GM18520 (cell line): ENCODE results near the gene PTPRK.

Experiments
- ATAC-seq: cut with Tn5 transposase; IDR thresholded peaks from one replicate; pipeline ENCODE4 v1.9.1; 2021; ENCODE audit not compliant: unreplicated experiment

PTPRK gene

GRCh38 chr6:128099571-128100197 is 420.7 kb downstream of the PTPRK start:
- no peak for ATAC-seq

- ATAC-seq = no peak
Observed at GRCh38 chr6:128098000-128098581, 422.3 kb downstream of the PTPRK start.

- ATAC-seq = no peak
Observed at GRCh38 chr6:128097009-128097408, 423.4 kb downstream of the PTPRK start.

GRCh38 chr6:128095362-128095761 is 425.0 kb downstream of the PTPRK start:
- no peak for ATAC-seq

- no peak for ATAC-seq
Observed at GRCh38 chr6:128079021-128079420, 441.4 kb downstream of the PTPRK start.

GRCh38 chr6:128078276-128078675 is 442.1 kb downstream of the PTPRK start:
- ATAC-seq = no peak

- no peak for ATAC-seq
Observed at GRCh38 chr6:128076843-128077242, 443.6 kb downstream of the PTPRK start.

GRCh38 chr6:128074567-128074966 is 445.8 kb downstream of the PTPRK start:
- ATAC-seq = no peak

GRCh38 chr6:128073389-128073788 is 447.0 kb downstream of the PTPRK start:
- ATAC-seq = no peak

GRCh38 chr6:128071212-128071611 is 449.2 kb downstream of the PTPRK start:
- ATAC-seq = peak; percentile 63

- ATAC-seq = no peak
Observed at GRCh38 chr6:128070406-128070805, 450.0 kb downstream of the PTPRK start.

- ATAC-seq = no peak
Observed at GRCh38 chr6:128069188-128069587, 451.2 kb downstream of the PTPRK start.

GRCh38 chr6:128068119-128068479 is 452.3 kb downstream of the PTPRK start:
- no peak for ATAC-seq

- no peak for ATAC-seq
Observed at GRCh38 chr6:128067446-128068118, 452.8 kb downstream of the PTPRK start.

- ATAC-seq = no peak
Observed at GRCh38 chr6:128065072-128065471, 455.3 kb downstream of the PTPRK start.

GRCh38 chr6:128064540-128064895 is 455.9 kb downstream of the PTPRK start:
- ATAC-seq = no peak

GRCh38 chr6:128063850-128064539 is 456.4 kb downstream of the PTPRK start:
- no peak for ATAC-seq

- ATAC-seq = no peak
Observed at GRCh38 chr6:128062882-128063603, 457.4 kb downstream of the PTPRK start.

GRCh38 chr6:128057946-128058345 is 462.5 kb downstream of the PTPRK start:
- ATAC-seq = no peak

- no peak for ATAC-seq
Observed at GRCh38 chr6:128057541-128057940, 462.9 kb downstream of the PTPRK start.

GRCh38 chr6:128053109-128053508 is 467.3 kb downstream of the PTPRK start:
- ATAC-seq = no peak
